DOHH2 (cell line): ENCODE measurements around the gene TBC1D2B.
A peak's percentile ranks its signal among the peaks of the same experiment; 100 is the strongest.

ENCODE experiments used
- H3F3A ChIP-seq: fragments of 200-600 bp; sonication (generic), shearing (Covaris generic); 2 replicates; pipeline ENCODE4 v1.6.0; 2016; ENCODE audit warnings: antibody characterized with exemption, mild to moderate bottlenecking; ENCODE audit not compliant: control insufficient read depth, insufficient read depth
- H3K27ac ChIP-seq: fragments of 200-600 bp; sonication (generic); 2 replicates; pipeline ENCODE4 v1.5.1; 2014; ENCODE audit warnings: low read depth, mild to moderate bottlenecking, low read length, moderate library complexity
- H3K27me3 ChIP-seq: fragments of 200-600 bp; sonication (generic); 2 replicates; pipeline ENCODE4 v1.6.1; 2014; ENCODE audit warnings: mild to moderate bottlenecking, low read length, mixed read lengths; ENCODE audit not compliant: control insufficient read depth
- H3K36me3 ChIP-seq: fragments of 200-600 bp; sonication (generic); 2 replicates; pipeline ENCODE4 v1.6.1; 2014; ENCODE audit warnings: mild to moderate bottlenecking, low read length, moderate library complexity, mixed read lengths; ENCODE audit not compliant: control insufficient read depth
- H3K4me1 ChIP-seq: fragments of 200-600 bp; sonication (generic); 2 replicates; pipeline ENCODE4 v1.6.1; 2014; ENCODE audit warnings: mild to moderate bottlenecking, low read length, mixed read lengths; ENCODE audit not compliant: control insufficient read depth
- H3K4me2 ChIP-seq: fragments of 200-600 bp; sonication (generic); 2 replicates; pipeline ENCODE4 v1.6.0; 2014; ENCODE audit warnings: mild to moderate bottlenecking, low read length, moderate library complexity
- H3K4me3 ChIP-seq: fragments of 200-600 bp; sonication (generic); 2 replicates; pipeline ENCODE4 v1.5.1; 2014; ENCODE audit warnings: mild to moderate bottlenecking, low read length, mixed read lengths
- H3K79me2 ChIP-seq: fragments of 200-600 bp; sonication (generic); 2 replicates; pipeline ENCODE4 v1.6.1; 2014; ENCODE audit warnings: mild to moderate bottlenecking, low read length, mixed read lengths; ENCODE audit not compliant: control insufficient read depth
- H3K9me2 ChIP-seq: fragments of 200-600 bp; sonication (generic); replicated peaks from 2 replicates; pipeline ENCODE4 v1.6.1; 2014; ENCODE audit warnings: mild to moderate bottlenecking, low read length, mixed read lengths; ENCODE audit not compliant: control insufficient read depth
- H3K9me3 ChIP-seq: fragments of 200-600 bp; sonication (generic); 2 replicates; pipeline ENCODE4 v1.6.1; 2014; ENCODE audit warnings: antibody characterized with exemption, low read length, mixed read lengths; ENCODE audit not compliant: control insufficient read depth, insufficient read depth
- H4K20me1 ChIP-seq: fragments of 200-600 bp; sonication (generic); 2 replicates; pipeline ENCODE4 v1.6.0; 2014; ENCODE audit warnings: low read depth, mild to moderate bottlenecking, antibody characterized with exemption, low read length, moderate library complexity; ENCODE audit not compliant: control insufficient read depth, insufficient read depth
- EZH2phosphoT487 ChIP-seq: fragments of 200-600 bp; sonication (generic); IDR thresholded peaks from 2 replicates; pipeline ENCODE4 v1.6.1; 2017; ENCODE audit warnings: borderline replicate concordance, mild to moderate bottlenecking, antibody characterized with exemption, low read length, moderate library complexity, mixed read lengths
- TF ChIP-seq, protein P1 (sequence below): fragments of 200-600 bp; sonication (generic); IDR thresholded peaks from one replicate; pipeline ENCODE4 v1.5.1; 2014; ENCODE audit warnings: antibody characterized with exemption, mild to moderate bottlenecking, low read depth, low read length; ENCODE audit not compliant: poor library complexity, severe bottlenecking

TBC1D2B gene

DNA sequence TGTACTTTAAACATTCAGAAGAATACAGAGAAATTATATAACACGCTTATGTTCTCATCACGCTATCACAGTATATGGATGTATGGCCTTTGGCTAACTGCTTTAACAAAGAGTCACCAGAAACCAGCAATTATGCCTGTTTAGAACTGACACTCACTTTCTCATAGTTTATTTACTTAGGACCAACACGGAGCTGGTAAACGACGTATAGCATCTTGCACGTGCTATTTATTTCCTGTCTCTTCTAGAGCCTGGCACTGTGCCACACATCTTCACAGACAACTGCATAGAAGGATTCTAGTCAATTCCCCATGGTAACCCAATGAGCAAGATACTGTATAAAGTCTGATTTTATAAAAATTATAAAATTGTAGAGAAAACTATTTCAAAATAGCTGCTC is 43.6 kb downstream of the TBC1D2B start:
- H3K4me2 ChIP-seq, result peak overlapping the region; percentile 29

DNA sequence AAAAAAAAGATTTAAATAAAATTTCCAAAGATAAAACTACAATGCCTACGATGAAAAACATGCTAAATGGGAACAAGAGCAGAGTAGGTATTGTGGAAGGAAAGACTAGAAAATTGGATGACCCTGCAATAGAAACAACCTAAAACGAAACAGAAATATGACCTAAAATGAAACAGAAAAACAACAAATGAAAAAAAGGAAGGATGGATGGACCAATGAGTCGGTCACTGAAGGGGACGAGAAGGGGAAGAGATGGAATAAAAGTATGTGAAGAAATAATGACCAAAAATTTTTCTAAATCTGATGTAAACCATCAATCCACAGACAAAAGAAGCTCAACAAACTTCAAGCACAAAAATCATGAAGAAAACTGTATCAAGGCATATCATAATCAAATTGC is 44.8 kb downstream of the TBC1D2B start:
- Histone ChIP-seq H3K27me3 (no peaks in the 10 kb centered on the region), H3K4me1 (peaks cover 31% of the 10 kb centered on the region), H3K4me2 (no peak overlapping the region), H3K9me3 (no peaks in the 10 kb centered on the region), H4K20me1 (no peaks in the 10 kb centered on the region), H3K79me2 (no peaks in the 10 kb centered on the region), H3K36me3 (peaks cover 3% of the 10 kb centered on the region; the same call in 1 of the 2 replicates), H3K9me2 (no peaks in the 10 kb centered on the region), H3F3A (peaks cover 3% of the 10 kb centered on the region; the same call in 1 of the 2 replicates), H3K4me3 (no peak overlapping the region), H3K27ac (no peak overlapping the region)
- TF ChIP-seq EZH2phosphoT487, result no peak
- TF ChIP-seq, protein P1, sequence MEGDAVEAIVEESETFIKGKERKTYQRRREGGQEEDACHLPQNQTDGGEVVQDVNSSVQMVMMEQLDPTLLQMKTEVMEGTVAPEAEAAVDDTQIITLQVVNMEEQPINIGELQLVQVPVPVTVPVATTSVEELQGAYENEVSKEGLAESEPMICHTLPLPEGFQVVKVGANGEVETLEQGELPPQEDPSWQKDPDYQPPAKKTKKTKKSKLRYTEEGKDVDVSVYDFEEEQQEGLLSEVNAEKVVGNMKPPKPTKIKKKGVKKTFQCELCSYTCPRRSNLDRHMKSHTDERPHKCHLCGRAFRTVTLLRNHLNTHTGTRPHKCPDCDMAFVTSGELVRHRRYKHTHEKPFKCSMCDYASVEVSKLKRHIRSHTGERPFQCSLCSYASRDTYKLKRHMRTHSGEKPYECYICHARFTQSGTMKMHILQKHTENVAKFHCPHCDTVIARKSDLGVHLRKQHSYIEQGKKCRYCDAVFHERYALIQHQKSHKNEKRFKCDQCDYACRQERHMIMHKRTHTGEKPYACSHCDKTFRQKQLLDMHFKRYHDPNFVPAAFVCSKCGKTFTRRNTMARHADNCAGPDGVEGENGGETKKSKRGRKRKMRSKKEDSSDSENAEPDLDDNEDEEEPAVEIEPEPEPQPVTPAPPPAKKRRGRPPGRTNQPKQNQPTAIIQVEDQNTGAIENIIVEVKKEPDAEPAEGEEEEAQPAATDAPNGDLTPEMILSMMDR, result no peak

More for the DNA sequence above, 43.6 kb downstream of the TBC1D2B start:
- Histone ChIP-seq H3F3A (peaks cover 3% of the 10 kb centered on the region; the same call in 1 of the 2 replicates), H3K9me2 (no peaks in the 10 kb centered on the region), H3K79me2 (no peaks in the 10 kb centered on the region), H3K4me1 (peaks cover 31% of the 10 kb centered on the region), H3K27me3 (no peaks in the 10 kb centered on the region), H3K9me3 (no peaks in the 10 kb centered on the region), H3K36me3 (peaks cover 3% of the 10 kb centered on the region; the same call in 1 of the 2 replicates), H3K27ac (no peak overlapping the region), H4K20me1 (no peaks in the 10 kb centered on the region), H3K4me3 (no peak overlapping the region)
- TF ChIP-seq, protein P1, result no peak
- TF ChIP-seq EZH2phosphoT487, result no peak

DNA sequence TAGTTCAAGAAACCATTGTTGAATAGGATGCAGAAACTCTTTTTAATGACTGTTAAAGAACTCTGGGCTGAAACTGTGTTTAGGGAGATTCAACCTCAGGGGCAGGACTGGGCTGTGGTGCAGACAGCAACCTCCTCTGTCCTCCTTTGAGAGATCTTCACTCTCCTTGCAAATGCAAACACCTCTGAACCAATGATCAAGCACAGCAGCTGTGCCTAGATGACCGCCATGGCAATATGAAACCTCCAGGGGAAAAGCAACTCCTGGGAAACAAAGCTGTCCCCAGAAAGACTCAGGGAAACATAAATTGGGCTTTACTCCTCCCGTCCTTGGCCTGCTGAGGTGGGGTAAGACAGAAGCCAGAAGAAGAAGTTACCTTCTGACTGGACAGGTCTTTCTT is 52.6 kb downstream of the TBC1D2B start:
- Histone ChIP-seq H3F3A (no peaks in the 10 kb centered on the region), H3K9me3 (no peaks in the 10 kb centered on the region), H3K4me3 (no peak overlapping the region), H3K79me2 (no peaks in the 10 kb centered on the region), H4K20me1 (no peaks in the 10 kb centered on the region), H3K36me3 (peaks cover 15% of the 10 kb centered on the region), H3K4me1 (no peaks in the 10 kb centered on the region), H3K27me3 (no peaks in the 10 kb centered on the region), H3K27ac (no peak overlapping the region), H3K4me2 (no peak overlapping the region), H3K9me2 (no peaks in the 10 kb centered on the region)
- TF ChIP-seq, protein P1, result no peak
- no peak for TF ChIP-seq EZH2phosphoT487

DNA sequence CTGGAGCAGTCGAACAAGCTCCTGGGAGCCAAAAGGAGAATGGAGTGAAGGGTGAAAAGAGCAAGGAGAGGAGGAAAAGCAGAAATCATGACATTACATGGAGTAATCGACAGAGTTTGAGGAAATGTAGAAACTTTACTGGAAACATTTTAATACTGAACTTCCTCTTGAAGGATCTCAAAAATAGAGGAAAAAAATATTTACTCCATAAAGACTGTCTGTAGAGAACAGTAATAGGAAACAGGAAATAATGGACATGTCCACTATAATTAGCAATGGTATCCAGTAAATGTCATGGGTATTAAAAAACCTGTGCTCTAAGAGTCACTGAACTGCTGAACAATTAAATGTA is 53.0 kb downstream of the TBC1D2B start:
- Histone ChIP-seq H3K4me2 (no peak overlapping the region), H3K27ac (no peak overlapping the region), H3K79me2 (no peaks in the 10 kb centered on the region), H4K20me1 (no peaks in the 10 kb centered on the region), H3K9me2 (no peaks in the 10 kb centered on the region), H3K9me3 (no peaks in the 10 kb centered on the region), H3F3A (no peaks in the 10 kb centered on the region), H3K27me3 (no peaks in the 10 kb centered on the region), H3K4me1 (no peaks in the 10 kb centered on the region), H3K4me3 (no peak overlapping the region), H3K36me3 (peaks cover 15% of the 10 kb centered on the region)
- TF ChIP-seq EZH2phosphoT487, result no peak
- TF ChIP-seq, protein P1, result no peak
